WTC11 (cell line): ENCODE results near the gene ERC2.

ENCODE experiments used
- ETV6 ChIP-seq: sonication (generic); formaldehyde crosslinking; IDR thresholded peaks from 2 replicates; pipeline ENCODE4 v1.8.1; 2022; ENCODE audit warnings: mild to moderate bottlenecking, missing genetic modification reagents
- JUN ChIP-seq: sonication (generic); formaldehyde crosslinking; IDR thresholded peaks from 2 replicates; pipeline ENCODE4 v1.8.0; 2023; ENCODE audit warnings: mild to moderate bottlenecking, missing genetic modification reagents
- NFYB ChIP-seq: sonication (generic); formaldehyde crosslinking; conservative IDR thresholded peaks from 2 replicates; pipeline ENCODE4 v1.8.0; 2022; ENCODE audit warnings: low read depth, missing genetic modification reagents
- TEAD4 ChIP-seq: sonication (generic); formaldehyde crosslinking; IDR thresholded peaks from 2 replicates; pipeline ENCODE4 v1.8.0; 2022; ENCODE audit warnings: mild to moderate bottlenecking, missing genetic modification reagents
- ZNF138 ChIP-seq: sonication (generic); formaldehyde crosslinking; conservative IDR thresholded peaks from 2 replicates; pipeline ENCODE4 v1.8.1; 2022; ENCODE audit warnings: mild to moderate bottlenecking, moderate library complexity, missing genetic modification reagents
- TF ChIP-seq, protein P1 (sequence below): sonication (generic); formaldehyde crosslinking; IDR thresholded peaks from 2 replicates; pipeline ENCODE4 v1.8.0; 2022; ENCODE audit warnings: mild to moderate bottlenecking, missing genetic modification reagents
- TF ChIP-seq, protein P2 (sequence below): fragments of 200-600 bp; IDR thresholded peaks from 2 replicates; pipeline ENCODE4 v1.8.0; 2022; ENCODE audit warnings: antibody characterized with exemption
- TF ChIP-seq, protein P3 (sequence below): sonication (generic); formaldehyde crosslinking; IDR thresholded peaks from 2 replicates; pipeline ENCODE4 v1.8.1; 2022; ENCODE audit warnings: low read depth, missing genetic modification reagents, borderline replicate concordance
- TF ChIP-seq, protein P4 (sequence below): sonication (generic); formaldehyde crosslinking; conservative IDR thresholded peaks from 2 replicates; pipeline ENCODE4 v1.8.1; 2022; ENCODE audit warnings: mild to moderate bottlenecking, missing genetic modification reagents
- TF ChIP-seq, protein P5 (sequence below): sonication (generic); formaldehyde crosslinking; conservative IDR thresholded peaks from 2 replicates; pipeline ENCODE4 v1.8.1; 2023; ENCODE audit warnings: mild to moderate bottlenecking, low read depth, missing genetic modification reagents, moderate library complexity
- TF ChIP-seq, protein P6 (sequence below): sonication (generic); formaldehyde crosslinking; IDR thresholded peaks from 2 replicates; pipeline ENCODE4 v1.8.1; 2023; ENCODE audit warnings: mild to moderate bottlenecking, missing genetic modification reagents, borderline replicate concordance

DNA sequence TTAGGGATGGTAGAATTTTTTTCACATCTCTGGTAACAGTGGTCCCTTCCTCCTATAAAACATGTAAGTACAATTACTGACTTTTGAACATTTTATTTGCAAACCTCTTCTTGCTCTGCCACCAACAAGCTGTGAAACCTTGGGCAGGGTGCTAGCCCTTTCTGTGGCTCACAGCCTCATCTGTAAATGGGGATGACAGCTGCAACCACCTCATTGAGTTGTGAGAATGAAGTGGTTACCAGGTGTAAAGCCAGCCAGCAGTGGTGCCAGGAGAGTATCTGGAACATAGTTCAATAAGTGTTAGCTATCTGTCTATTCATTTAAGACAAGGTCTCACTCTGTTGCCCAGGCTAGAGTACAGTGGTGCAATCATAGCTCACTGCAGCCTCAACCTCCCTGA is 278.1 kb downstream of the ERC2 start:
- TF ChIP-seq, protein P1, sequence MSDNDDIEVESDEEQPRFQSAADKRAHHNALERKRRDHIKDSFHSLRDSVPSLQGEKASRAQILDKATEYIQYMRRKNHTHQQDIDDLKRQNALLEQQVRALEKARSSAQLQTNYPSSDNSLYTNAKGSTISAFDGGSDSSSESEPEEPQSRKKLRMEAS (CRISPR knock-in tag): no peak
- TF ChIP-seq, protein P2, sequence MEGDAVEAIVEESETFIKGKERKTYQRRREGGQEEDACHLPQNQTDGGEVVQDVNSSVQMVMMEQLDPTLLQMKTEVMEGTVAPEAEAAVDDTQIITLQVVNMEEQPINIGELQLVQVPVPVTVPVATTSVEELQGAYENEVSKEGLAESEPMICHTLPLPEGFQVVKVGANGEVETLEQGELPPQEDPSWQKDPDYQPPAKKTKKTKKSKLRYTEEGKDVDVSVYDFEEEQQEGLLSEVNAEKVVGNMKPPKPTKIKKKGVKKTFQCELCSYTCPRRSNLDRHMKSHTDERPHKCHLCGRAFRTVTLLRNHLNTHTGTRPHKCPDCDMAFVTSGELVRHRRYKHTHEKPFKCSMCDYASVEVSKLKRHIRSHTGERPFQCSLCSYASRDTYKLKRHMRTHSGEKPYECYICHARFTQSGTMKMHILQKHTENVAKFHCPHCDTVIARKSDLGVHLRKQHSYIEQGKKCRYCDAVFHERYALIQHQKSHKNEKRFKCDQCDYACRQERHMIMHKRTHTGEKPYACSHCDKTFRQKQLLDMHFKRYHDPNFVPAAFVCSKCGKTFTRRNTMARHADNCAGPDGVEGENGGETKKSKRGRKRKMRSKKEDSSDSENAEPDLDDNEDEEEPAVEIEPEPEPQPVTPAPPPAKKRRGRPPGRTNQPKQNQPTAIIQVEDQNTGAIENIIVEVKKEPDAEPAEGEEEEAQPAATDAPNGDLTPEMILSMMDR: no peak
- TF ChIP-seq JUN (CRISPR knock-in tag): no peak
- TF ChIP-seq, protein P3, sequence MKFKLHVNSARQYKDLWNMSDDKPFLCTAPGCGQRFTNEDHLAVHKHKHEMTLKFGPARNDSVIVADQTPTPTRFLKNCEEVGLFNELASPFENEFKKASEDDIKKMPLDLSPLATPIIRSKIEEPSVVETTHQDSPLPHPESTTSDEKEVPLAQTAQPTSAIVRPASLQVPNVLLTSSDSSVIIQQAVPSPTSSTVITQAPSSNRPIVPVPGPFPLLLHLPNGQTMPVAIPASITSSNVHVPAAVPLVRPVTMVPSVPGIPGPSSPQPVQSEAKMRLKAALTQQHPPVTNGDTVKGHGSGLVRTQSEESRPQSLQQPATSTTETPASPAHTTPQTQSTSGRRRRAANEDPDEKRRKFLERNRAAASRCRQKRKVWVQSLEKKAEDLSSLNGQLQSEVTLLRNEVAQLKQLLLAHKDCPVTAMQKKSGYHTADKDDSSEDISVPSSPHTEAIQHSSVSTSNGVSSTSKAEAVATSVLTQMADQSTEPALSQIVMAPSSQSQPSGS: no peak
- TF ChIP-seq, protein P4, sequence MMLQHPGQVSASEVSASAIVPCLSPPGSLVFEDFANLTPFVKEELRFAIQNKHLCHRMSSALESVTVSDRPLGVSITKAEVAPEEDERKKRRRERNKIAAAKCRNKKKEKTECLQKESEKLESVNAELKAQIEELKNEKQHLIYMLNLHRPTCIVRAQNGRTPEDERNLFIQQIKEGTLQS (CRISPR knock-in tag): no peak
- TF ChIP-seq, protein P5, sequence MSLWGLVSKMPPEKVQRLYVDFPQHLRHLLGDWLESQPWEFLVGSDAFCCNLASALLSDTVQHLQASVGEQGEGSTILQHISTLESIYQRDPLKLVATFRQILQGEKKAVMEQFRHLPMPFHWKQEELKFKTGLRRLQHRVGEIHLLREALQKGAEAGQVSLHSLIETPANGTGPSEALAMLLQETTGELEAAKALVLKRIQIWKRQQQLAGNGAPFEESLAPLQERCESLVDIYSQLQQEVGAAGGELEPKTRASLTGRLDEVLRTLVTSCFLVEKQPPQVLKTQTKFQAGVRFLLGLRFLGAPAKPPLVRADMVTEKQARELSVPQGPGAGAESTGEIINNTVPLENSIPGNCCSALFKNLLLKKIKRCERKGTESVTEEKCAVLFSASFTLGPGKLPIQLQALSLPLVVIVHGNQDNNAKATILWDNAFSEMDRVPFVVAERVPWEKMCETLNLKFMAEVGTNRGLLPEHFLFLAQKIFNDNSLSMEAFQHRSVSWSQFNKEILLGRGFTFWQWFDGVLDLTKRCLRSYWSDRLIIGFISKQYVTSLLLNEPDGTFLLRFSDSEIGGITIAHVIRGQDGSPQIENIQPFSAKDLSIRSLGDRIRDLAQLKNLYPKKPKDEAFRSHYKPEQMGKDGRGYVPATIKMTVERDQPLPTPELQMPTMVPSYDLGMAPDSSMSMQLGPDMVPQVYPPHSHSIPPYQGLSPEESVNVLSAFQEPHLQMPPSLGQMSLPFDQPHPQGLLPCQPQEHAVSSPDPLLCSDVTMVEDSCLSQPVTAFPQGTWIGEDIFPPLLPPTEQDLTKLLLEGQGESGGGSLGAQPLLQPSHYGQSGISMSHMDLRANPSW: no peak
- TF ChIP-seq NFYB (CRISPR knock-in tag): no peak
- no peak for TF ChIP-seq ZNF138 (CRISPR knock-in tag)
- no peak for TF ChIP-seq ETV6 (CRISPR knock-in tag)
- TF ChIP-seq TEAD4 (CRISPR knock-in tag): no peak
- TF ChIP-seq, protein P6, sequence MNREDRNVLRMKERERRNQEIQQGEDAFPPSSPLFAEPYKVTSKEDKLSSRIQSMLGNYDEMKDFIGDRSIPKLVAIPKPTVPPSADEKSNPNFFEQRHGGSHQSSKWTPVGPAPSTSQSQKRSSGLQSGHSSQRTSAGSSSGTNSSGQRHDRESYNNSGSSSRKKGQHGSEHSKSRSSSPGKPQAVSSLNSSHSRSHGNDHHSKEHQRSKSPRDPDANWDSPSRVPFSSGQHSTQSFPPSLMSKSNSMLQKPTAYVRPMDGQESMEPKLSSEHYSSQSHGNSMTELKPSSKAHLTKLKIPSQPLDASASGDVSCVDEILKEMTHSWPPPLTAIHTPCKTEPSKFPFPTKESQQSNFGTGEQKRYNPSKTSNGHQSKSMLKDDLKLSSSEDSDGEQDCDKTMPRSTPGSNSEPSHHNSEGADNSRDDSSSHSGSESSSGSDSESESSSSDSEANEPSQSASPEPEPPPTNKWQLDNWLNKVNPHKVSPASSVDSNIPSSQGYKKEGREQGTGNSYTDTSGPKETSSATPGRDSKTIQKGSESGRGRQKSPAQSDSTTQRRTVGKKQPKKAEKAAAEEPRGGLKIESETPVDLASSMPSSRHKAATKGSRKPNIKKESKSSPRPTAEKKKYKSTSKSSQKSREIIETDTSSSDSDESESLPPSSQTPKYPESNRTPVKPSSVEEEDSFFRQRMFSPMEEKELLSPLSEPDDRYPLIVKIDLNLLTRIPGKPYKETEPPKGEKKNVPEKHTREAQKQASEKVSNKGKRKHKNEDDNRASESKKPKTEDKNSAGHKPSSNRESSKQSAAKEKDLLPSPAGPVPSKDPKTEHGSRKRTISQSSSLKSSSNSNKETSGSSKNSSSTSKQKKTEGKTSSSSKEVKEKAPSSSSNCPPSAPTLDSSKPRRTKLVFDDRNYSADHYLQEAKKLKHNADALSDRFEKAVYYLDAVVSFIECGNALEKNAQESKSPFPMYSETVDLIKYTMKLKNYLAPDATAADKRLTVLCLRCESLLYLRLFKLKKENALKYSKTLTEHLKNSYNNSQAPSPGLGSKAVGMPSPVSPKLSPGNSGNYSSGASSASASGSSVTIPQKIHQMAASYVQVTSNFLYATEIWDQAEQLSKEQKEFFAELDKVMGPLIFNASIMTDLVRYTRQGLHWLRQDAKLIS (CRISPR knock-in tag): no peak
